SHP77 (cell line): ENCODE results near the gene TLCD5.

ENCODE experiments used
- DNase-seq, 2 experiments: peaks; one replicate each; lab custom pipeline; 2025; lab: John Stamatoyannopoulos, UW

Gene TLCD5

GRCh38 chr11:120324932-120325810, at the start of gene TLCD5:
Gene TLCD5 (plus strand): TSS chr11:120325299. CDS start chr11:120327442, 2,143 bp downstream.
- DNase-seq = peak; percentile 81 to 83

GRCh38 chr11:120279502-120279901, 45.6 kb upstream of the TLCD5 start:
- DNase-seq = no peak

GRCh38 chr11:120280600-120281051, 44.5 kb upstream of the TLCD5 start:
- DNase-seq = no peak

GRCh38 chr11:120281143-120281795, 43.8 kb upstream of the TLCD5 start:
- DNase-seq = no peak

- DNase-seq = no peak
Observed at GRCh38 chr11:120283124-120283523, 42.0 kb upstream of the TLCD5 start.

- DNase-seq = no peak
Observed at GRCh38 chr11:120284272-120284671, 40.8 kb upstream of the TLCD5 start.

- DNase-seq = no peak
Observed at GRCh38 chr11:120285256-120285655, 39.8 kb upstream of the TLCD5 start.

GRCh38 chr11:120288021-120288420, 37.1 kb upstream of the TLCD5 start:
- no peak for DNase-seq

GRCh38 chr11:120289426-120289825, 35.7 kb upstream of the TLCD5 start:
- DNase-seq = no peak

- DNase-seq = no peak
Observed at GRCh38 chr11:120290956-120291355, 34.1 kb upstream of the TLCD5 start.

- no peak for DNase-seq
Observed at GRCh38 chr11:120293038-120293800, 31.9 kb upstream of the TLCD5 start.

- no peak for DNase-seq
Observed at GRCh38 chr11:120294096-120294495, 31.0 kb upstream of the TLCD5 start.

GRCh38 chr11:120295099-120295498, 30.0 kb upstream of the TLCD5 start:
- no peak for DNase-seq

- no peak for DNase-seq
Observed at GRCh38 chr11:120296554-120296953, 28.5 kb upstream of the TLCD5 start.

- no peak for DNase-seq
Observed at GRCh38 chr11:120298461-120298860, 26.6 kb upstream of the TLCD5 start.

- no peak for DNase-seq
Observed at GRCh38 chr11:120302001-120302805, 22.9 kb upstream of the TLCD5 start.

- peak; percentile 61 to 66 for DNase-seq
Observed at GRCh38 chr11:120303004-120303637, 22.0 kb upstream of the TLCD5 start.

GRCh38 chr11:120304526-120304925, 20.6 kb upstream of the TLCD5 start:
- DNase-seq = no peak

- no peak for DNase-seq
Observed at GRCh38 chr11:120305286-120305685, 19.8 kb upstream of the TLCD5 start.

GRCh38 chr11:120306519-120307242, 18.4 kb upstream of the TLCD5 start:
- DNase-seq = no peak
